Activated CD4-positive, CD25-positive, alpha-beta regulatory T cell (primary cell): Measurements from ENCODE around the gene SMC5.
A peak's percentile ranks its signal among the peaks of the same experiment; 100 is the strongest.
"Not testable (repeated sequence)": the region's sequence is repeated elsewhere in the genome, so short reads cannot be mapped to it uniquely, and the experiment has no call there.

Experiments
- DNase-seq, 4 experiments: peaks; one replicate each; lab custom pipeline; 2025; lab: John Stamatoyannopoulos, UW

Gene SMC5

DNA sequence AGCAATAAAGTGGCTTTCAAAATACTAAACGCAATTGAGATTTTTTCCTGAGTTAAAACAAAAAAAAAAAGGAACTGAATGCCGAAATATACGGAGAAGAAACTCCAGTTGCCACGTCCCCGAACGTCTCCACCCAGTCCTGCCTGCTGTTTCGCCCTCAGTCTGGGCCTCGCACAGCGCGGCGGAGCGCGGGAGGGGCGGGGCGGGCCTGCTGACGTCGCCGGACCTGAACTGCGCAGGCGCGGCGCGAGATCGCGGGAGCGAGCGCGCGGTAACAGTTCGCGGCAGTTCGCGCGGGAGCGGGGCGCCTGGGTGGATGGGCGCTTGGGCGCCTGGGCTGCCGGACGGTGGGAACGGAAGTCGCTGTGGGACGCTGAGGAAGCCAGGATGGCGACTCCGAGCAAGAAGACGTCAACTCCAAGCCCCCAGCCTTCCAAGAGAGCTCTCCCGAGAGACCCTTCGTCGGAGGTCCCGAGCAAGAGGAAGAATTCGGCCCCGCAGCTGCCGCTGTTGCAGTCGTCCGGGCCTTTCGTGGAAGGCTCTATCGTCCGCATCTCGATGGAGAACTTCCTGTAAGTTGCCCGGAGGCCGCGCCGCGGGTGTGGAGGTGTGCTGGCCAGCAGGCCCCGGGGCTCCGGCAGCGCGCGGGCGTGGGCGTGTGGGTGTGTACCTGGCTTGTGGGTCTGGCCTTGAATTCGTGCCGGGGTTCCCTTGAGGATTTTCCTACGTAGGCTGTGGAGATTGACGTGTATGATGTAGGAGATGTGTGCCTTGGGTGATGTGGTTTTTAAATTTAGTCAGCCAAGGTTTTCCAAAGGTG is at the start of gene SMC5:
Gene SMC5 (plus strand): TSS at position 287 of the 820 bp plus-strand sequence. CDS start 101 bp downstream, at position 388.
- peak; percentile 72 to 80 (median 76) for DNase-seq

DNA sequence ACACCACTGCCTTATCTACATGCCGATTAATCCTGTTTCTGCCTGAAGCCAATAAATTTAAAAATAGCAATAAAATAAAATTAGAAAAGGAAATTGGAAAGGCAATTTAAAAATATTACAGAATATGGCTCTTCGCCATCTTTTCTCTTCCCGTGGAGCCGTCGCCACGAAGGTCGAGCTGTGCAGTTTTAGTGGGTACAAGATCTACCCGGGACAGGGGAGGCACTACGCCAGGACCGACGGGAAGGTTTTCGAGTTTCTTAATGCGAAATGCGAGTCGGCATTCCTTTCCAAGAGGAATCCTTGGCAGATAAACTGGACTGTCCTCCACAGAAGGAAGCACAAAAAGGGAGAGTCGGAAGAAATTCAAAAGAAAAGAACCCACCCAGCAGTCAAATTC is 41.7 kb upstream of the SMC5 start:
- DNase-seq = no peak

DNA sequence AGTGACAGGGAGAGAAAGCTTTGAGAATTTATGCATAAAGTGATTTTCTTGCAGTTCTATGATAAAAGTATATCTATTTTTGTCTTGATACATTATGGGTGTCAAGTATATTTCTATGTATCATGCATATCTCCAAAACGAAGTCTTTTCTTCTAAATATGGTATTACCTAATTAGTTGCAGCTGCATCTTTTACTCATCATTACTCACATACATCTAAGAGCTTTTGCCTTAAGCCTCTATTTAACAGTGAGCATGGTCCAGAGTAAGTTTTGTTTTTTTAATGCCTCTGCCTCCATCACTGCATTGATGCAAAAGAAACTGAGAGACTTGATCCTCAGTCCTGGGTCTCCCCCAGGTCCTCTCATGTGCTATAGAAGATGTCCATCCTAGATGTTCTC is 40.0 kb upstream of the SMC5 start:
- DNase-seq = no peak

DNA sequence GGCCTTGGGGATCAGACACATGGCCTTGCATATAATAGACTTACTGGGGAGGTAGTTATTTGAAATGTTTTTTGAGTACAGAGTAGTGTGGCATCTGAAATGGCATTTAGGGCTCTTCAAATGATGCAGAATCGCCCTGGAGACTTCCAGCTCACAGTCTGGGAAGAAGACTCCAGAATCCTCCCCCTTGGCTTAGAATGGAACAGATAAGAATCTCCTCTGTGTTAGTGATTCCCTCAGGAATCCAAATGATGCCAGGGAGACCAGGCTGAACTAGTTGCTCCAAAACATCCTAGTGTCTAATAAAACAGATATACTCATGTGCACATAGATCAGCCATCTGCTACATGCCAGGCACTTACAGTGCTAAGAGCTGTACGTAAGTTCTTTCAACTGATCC is 38.6 kb upstream of the SMC5 start:
- no peak for DNase-seq

DNA sequence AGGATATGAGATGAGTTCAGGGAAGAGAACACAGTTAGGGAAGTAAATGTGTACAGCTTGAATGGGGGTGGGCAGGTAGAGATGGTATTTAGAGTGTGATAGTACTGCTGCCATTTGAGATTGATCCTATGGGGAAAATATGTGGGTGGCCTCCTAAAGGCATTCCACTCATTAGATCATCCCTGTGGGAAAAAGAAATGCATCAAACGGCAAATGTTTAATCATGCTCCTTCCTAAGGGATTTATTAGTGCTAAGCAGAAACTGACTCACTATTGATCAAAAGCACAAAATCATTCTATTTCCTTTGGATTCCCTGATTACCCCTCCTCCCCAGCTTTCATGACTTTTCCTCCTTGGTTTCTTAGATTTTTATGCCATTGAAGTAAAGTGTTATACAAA is 36.4 kb upstream of the SMC5 start:
- DNase-seq = no peak

DNA sequence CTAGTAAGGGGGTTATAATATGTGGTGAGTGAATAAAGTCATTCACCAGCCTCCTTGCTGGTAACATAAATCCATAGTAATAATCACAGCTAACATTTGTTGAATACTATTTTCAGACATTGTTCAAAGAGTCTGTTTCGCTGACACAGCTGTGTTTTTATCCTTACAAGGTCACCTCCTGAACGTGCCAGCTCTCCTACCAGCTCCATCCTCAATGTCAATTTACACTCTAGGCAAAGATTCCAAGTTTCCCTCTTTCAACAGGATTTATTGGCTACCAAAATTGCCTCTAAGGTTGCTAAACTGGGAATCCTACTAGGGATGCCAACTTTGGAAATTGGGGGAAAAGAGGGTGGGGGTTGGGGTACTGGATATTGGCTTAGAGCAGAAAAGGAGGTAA is 30.7 kb upstream of the SMC5 start:
- no peak for DNase-seq

DNA sequence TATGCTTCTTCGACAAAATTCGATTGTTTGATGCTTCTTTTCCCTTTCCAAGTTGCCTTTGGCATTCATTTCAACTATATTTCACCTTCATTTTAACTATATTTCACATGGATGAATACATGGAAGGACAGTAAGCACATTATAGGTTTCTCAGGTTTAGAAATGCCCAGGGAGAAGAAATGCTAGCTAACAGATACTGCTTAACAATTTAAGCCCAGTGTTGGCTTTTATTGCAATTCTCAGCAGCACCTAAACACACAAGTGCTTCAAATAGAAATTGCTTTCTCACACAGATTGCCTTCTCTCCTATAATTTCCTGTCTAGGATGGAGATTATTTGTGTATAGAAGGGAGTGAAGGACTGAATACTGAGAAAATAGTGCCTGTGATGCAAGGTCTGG is 30.2 kb upstream of the SMC5 start:
- no peak for DNase-seq

DNA sequence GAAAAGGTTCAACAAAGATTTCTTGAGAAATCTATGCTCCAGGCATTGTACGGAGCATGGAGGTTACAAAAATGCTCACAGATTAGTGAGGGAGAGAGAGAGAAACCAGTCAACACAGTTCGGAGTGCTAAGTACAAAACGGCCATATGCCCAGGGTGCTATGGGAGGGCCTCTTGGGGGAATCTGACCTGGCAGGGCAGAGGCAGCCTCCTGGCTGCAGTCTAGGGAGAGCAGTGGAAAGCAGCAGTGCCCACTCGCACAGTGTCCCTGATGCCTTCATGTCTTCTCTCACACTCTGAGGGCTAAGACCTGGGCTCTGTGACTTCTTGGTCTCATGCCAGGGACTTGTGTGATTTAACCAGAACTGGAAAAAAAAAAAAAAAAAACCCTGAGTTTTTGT is 29.8 kb upstream of the SMC5 start:
- no peak for DNase-seq

DNA sequence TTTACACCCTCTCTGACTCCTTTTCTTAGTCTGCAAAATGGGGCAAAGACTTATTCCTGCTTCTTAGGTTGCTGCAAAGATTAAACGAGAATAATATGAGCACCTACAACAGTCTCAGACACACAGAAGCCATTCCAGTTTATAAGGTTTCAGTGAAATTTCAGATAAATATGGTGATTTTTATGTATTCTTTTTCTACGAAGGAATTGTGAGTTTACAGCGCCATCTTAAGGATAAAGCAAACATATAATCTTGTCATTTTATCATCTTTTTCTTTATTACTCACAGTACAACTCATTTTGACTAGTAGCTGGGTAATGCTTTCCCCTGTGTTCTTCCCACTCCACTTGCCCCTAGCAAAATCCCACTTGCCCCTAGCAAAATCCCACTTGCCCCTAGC is 29.2 kb upstream of the SMC5 start:
- no peak for DNase-seq

DNA sequence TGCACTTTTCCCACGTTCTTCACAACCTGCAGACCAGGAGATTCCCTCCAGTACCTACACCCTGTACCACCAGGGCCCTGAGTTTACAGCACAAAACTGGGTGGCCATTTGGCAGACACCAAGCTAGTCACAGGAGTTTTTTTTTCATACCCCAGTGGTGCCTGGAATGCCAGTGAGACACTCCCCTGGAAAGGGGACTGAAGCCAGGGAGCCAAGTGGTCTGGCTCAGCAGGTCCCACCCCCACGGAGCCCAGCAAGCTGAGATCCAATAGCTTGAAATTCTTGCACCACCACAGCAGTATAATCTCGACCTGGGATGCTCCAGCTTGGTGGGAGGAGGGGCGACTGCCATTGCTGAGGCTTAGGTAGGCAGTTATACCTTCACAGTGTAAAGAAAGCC is 26.3 kb upstream of the SMC5 start:
- no peak for DNase-seq

DNA sequence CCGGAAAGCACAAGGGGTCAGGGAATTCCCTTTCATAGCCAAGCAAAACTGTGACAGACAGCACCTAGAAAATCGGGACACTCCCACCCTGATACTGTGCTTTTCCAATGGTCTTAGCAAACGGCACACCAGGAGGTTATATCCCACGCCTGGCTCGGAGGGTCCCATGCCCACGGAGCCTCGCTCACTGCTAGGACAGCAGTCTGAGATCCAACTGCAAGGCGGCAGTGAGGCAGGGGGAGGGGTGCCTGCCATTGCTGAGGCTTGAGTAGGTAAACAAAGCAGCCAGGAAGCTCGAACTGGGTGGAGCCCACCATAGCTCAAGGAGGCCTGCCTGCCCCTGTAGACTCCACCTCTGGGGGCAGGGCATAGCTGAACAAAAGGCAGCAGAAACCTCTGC is 24.6 kb upstream of the SMC5 start:
- DNase-seq = not testable (repeated sequence)

DNA sequence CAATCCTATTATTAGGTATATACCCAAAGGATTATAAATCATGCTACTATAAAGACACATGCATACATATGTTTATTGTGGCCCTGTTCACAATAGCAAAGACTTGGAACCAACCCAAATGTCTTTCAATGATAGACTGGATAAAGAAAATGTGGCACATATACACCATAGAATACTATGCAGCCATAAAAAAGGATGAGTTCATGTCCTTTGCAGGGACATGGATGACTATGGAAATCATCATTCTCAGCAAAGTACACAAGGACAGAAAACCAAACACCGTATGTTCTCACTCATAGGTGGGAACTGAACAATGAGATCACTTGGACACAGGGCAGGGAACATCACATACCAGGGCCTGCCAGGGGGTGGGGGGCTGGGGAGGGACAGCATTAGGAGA is 12.8 kb upstream of the SMC5 start:
- DNase-seq = not testable (repeated sequence)

DNA sequence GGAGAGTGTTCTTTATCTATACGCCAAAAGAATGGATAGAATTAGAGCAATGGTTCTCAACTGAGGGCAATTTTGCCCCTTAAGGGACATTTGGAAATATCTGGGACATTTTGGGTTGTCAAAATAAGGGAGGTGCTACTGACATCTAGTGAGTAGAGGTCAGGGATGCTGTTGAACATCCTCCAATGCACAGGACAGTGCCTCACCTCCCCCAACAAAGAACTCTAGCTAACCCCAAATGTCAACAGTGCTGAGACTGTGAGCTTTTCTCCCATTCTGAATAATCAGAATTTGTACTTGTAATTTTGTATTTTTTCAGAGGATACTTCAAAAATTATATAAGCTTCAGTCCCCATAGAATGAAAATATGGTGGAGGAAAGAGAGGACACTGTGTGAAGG is 8.6 kb upstream of the SMC5 start:
- no peak for DNase-seq

DNA sequence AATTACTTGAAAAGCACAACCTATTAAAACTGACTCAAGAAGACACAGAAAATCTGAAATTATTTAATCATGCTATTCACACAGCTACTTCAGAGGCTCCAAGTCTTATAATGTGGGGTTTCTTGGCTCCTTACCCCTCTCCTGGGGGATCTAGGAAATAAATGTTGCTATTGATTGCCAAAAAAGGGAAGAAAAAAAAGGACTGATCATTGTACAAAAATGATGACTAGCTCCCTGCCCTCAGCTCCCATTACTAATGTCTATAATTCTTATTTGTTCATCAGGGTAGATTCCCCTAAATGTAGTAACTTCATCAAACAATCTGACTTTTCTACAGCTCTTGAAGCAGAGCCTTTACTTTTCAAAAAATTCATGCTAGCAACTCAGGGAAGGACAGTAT is 3.3 kb upstream of the SMC5 start:
- no peak for DNase-seq

DNA sequence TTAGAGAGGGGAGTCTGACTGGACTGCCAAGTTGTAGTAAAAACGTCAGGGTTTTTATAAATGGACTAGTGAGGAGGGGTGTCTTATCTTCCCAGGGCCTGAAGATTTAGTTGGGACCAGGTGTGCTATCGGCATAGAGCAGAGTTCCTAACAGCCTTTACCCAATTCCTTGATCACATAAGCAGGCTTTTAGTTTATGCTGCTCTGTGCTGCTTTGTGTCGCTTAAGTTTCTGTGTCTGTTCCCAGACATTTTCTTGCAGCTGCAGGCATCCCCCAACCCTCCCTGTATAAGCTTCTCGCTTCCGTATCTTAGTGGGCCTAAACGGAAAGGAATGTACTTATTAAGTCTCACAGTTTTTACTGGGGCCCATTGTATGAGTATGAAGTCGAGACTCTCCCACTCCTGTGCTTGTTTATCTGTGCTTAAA is 2.6 kb upstream of the SMC5 start:
- DNase-seq = no peak

DNA sequence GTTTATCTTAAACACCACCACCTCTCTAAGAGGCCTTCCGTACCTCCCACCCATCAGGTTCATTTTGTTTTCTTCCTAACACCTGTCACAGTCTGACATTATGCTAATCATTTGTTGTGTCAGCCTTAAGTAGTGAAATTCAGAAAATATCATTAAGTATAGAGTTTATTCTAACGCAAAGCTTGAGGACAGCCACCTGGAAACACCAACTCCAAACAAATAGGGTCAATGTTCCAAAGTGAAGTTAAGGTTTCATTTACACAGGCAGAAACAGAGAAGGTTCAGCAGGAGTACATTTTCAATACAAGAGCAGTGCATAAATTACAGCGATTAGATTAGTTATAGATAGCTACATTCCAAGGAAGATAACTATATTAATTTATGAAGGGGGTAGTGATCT is 1.3 kb upstream of the SMC5 start:
- DNase-seq = no peak

DNA sequence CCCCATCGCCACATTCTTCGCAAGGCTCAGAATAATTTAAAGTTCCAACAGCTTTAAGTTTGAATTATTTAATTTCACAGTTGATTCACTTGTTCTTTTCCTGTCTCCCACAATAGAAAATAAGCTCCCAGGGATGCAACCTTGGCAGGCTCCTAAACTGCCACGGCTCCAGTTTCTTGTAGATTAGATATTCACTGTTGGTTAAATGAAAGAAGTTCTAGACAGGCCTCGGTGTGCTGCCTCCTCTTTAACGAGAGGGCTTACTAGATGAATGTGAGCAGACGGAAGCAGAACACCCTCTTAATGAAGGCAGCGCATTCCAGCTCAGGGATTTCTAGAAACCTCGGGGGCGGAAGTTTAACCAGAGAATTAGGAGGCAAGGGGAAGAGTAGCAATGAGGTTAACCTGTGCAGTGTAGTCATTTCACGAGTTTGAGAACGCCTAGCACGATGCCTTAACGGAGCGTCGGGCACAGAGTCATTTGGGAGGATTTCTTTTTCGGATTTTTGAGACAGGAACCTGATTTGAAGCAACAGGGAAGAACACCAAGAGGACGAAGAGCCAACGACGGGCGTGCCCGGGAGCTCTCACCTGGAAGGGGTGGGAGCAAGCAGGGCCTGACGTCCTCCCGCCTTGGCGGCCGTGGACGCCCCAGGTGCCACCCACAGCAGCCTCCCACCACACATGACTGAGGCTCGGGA is 637 bp upstream of the SMC5 start:
- peak in 2 of 4 experiments; percentile 38 to 47 for DNase-seq

DNA sequence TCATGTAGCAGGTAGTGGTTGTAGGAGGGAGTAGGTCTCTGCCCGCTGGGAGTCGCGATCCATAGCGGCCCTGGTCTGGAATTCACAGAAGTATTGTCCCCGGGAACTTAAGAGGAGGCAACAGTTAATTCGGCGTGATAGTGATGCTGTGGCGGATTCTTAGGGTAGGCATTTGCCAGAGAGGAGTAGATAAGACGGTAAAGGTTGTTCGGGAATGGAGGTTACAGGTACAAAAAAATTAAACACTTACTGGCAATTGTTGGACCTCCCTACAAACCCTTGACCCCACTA is 679 bp downstream of the SMC5 start:
- no peak for DNase-seq

DNA sequence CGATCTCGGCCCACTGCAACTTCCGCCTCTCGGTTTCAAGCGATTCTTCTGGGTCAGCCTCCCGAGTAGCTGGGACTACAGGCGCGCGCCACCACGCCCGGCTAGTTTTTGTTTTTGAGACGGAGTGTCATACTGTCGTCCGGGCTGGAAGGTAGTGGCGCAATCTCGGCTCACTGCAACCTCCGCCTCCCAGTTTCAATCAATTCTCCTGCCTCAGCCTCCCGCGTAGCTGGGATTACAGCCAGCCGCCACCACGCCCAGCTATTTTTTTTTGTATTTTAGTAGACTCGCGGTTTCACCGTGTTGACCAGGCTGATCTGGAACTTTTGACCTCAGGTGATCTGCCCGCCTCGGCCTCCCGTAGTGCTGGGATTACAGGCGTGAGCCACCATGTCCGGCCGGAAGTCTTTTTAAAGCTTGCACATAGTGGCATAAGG is 1.2 kb downstream of the SMC5 start:
- no peak for DNase-seq

DNA sequence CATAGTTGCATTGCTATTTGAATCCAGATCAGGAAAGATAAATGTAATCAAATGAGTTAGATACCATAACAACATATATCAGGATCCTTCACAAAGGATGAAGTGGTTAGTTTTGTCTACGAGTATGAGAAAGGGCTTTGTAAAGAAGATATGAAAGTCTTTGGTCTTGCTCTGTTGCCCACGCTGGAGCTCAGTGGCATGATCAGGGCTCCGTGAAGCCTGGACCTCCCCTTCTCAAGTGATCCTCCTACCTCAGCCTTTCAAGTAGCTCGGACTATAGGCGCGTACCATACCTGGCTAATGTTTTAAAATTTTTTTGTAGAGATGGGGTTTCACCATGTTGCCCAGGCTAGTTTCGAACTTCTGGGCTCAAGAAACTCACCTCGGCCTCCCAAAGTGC is 1.8 kb downstream of the SMC5 start:
- DNase-seq = no peak

DNA sequence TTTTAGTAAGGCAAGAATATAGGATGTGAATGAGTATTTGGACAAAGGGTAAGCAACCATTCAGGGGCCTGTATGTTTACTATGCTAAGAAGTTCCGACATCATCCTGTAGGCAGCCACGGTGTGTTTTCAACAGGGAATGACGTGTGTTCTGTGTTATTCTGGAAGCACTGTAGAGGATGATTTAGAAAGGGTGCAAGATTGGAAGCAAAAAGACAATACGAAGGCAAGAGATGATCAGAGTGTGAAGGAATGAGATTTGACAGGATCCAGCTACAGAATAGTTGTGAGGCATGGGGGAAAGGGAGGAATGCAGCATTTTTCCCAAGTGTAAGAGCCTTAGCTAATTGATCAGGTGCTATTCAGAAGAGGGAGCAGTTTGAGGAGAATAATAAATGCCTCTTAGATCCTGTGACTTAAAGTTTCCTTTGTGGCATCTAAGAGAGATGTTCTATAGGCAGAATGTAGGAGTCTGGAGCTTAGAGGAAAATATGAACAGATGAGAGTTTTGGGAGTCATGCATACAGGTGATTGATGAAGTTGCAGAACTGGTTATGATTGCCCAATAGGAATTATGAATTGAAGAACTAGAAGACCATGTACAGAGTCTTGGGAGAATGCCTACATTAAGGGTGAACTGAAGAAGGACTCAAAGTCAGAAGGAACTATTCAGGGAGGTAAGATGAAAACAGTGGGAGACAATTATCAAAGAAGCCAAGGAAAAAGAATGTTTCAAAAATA is 2.5 kb downstream of the SMC5 start:
- no peak for DNase-seq

DNA sequence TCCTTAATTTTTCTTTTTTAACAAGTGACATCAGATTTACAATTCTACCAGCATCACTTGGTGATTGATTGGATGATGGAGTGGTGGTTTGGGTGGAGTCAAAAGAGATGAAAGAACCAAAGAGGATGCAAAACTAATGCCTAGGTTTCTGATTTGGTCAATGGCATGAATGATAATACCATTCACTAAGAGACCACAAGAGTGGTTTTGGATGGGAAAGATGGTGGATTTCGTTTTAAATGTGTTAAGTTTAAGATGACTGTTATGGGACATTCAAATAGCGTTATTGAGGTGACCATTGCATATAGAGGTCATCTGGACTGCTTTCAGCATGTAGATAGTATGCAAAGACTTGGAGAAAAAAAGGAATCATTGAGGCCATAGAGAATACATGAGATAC is 3.6 kb downstream of the SMC5 start:
- no peak for DNase-seq

DNA sequence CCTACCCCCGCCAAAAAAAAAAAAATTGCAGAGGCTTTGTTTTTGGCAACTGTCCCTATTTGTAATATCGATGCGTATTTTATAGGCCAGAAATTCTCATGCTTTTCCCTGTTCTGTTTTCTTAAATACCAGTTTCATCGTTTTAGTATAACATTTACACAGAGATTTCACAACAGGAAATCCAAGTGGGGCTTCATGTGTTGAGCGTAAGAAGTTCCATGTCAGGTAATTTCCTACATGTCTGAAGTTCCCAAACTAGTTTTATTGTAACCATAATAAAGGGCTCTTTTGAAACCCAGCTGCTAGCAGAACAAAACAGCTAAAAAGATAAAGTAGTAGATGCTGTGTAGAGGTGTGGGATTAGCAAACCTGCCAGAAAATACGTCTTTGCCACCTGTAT is 4.2 kb downstream of the SMC5 start:
- no peak for DNase-seq
